Activated CD8-positive, alpha-beta memory T cell treated with anti-CD3 and anti-CD28 coated beads for 36 hours (primary cell): ENCODE measurements around the gene NCAN. TPM values are rescaled to one million over a fixed set of nuclear protein-coding genes. Genes with fewer than 3 reads are reported as not detected.
"Not testable (repeated sequence)": the region's sequence is repeated elsewhere in the genome, so short reads cannot be mapped to it uniquely, and the experiment has no call there.

Experiments
- CTCF ChIA-PET: fragments of 350-600 bp; sonication (Branson Sonifier 250); formaldehyde crosslinking; loops from one replicate; lab custom pipeline; 2021; ENCODE audit warnings: antibody characterized with exemption; lab: Charles Lee
- POLR2A ChIA-PET: fragments of 350-600 bp; sonication (Branson Sonifier 250); formaldehyde crosslinking; loops from one replicate; lab custom pipeline; 2021; ENCODE audit warnings: antibody characterized with exemption; lab: Charles Lee
- total RNA-seq, 2 experiments: library from RNA; stranded (reverse); gene quantifications; one replicate each; pipeline ENCODE4 v1.2.3, GENCODE V29; 2021

Gene NCAN
- total RNA-seq, result not detected

DNA sequence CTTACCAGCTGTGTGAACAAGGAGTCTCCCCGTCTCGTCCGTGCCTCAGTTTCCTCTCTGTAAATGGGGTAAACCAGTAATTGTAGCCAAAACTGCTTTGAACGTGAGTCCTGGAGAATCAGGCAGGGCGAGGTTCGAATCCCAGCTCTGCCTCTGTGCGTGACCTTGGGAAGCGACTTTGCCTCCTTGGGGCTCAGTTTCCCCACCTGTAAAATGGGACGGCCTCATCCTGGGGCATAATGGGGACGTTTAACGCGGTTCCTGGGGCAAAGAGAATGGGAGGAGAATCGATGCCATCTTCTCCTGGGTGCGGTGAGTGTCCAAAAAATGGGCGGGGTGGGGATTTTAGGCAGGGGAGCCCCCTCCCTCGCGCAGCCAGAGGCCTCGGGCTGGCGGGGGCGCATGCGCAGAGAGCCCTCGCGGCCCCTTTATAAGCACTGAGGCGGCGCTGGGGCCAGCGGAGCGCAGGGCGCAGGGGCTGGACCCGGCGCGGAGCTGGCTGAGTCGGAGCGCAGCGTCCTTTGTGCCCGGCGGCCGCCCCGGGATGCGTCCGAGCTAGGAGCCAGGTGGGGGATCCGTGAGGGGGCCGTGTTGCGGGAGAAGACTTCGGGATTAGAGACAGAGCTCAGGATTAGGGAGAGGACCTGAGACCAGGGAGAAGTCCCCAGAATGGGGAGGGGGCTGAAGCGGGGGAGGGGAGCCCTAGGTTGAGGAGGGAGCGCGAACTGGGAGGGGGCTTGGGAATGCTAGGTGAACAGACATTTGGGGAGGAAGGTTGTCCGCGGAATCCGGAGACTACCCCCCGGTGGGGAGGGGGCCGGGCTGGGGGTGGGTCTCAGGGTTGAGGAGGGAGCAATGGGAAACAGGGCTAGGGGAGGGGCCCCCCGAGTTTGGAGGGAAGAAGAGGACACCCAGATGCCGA lies at the start of gene NCAN:
TSS of gene NCAN (plus strand) at position 460 of the 922 bp plus-strand sequence. CDS start 4,996 bp downstream, outside the sequence.
- CTCF ChIA-PET, result no interaction called here
- POLR2A ChIA-PET, result no interaction called here

DNA sequence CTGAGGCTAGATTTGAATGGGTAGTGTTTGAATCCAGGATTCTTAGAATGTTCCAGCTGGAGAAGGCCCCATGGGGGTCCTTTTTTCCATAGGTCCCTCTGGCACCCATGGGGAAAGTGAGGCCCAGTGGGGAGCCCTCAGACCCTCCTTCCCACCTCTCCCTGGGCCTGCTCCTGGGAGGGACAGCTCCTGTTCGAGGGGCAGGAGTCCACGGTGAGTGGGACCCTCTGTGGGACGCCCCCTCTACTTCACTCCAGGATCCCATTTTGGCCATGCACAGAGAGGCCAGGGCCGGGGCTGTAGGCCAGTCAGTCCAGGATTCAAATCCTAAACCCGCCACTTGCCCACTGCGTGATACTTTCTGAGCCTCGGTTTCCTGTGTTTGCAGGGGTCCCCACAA lies 49.3 kb upstream of the NCAN start:
- CTCF ChIA-PET, result no interaction called here
- POLR2A ChIA-PET, result no interaction called here

DNA sequence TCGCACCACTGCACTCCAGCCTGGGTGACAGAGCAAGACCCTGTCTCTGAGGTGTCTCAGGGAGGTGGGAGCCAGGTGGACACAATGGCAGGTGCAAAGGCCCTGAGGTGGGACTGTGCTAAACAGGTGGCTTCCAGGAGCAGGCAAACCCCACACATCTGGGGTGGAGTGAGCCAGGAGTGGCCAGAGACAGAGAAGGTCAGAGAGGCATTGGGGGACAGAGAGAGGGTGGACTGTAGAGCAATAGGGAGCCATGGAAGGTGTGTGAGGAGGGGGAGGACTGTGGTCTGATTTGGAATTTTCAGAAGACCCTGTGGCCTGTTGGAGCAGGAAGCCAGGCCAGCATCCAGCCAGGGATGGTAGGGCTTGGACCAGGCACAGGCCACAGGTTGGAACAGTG lies 46.4 kb upstream of the NCAN start:
- POLR2A ChIA-PET, result no interaction called here
- CTCF ChIA-PET, result interaction anchor here (2.2 kb wide), 1 partner anchor 9 kb away, joined by 8 read pairs; no protein-coding TSS in a partner anchor

DNA sequence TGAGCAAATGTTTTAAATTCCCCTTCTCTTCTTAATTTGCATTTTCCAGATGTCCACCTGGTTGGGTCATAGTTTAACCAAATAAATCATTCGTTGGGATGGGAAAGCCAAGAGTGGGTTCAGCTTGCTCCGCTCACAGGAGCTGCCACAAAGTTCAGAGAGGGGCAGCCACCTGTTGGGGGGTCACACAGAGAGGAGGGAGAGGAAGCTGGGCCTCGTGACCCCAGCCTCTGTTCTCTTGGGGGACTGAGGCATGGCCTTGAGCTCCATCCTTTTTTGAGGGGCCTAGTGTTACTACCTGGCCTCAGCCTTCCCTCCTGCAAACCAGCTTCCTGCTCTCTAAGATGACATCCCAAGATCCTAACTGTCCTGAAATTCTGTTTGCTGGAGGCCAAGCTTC lies 44.1 kb upstream of the NCAN start:
- CTCF ChIA-PET, result no interaction called here
- POLR2A ChIA-PET, result no interaction called here

DNA sequence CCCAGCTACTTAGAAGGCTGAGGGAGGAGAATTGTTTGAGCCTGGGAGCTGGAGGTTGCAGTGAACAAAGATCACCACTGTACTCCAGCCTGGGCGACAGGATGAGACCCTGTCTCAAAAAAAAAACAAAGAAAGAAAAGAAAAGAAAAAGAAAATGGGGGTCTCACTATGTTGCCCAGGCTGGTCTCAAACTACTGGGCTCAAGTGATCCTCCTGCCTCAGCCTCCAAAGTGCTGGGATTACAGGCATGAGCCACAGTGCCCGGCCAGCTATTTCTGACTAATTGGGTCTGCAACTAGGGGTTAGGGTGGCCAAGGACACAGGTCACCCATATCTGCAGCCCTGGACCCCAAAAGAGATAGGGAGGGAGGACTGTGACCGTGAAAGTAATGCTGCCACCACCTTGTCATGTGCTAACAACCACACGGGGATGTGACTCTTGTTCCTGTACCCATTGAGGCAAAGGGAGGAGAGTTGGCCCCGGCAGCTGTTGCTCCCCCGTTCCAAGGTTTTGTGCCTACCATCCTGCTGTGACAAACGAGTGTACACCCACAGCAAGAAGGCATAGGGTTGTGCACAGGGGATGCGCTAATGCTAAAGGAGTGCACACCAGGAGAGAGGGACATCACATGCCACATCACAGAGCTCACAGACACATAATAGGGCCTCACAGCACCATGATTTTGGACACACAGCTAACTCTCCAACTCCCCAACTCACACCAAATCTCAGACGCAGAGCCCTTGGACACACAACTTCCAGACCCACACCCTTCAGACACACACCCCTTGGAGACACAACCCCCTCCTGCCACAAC lies 42.3 kb upstream of the NCAN start:
- ChIA-PET CTCF (interaction anchor here (0.7 to 1.8 kb wide), 3 partner anchors 16 to 23 kb away, joined by 3 to 5 read pairs (median 3); no protein-coding TSS in a partner anchor), POLR2A (no interaction called here)

DNA sequence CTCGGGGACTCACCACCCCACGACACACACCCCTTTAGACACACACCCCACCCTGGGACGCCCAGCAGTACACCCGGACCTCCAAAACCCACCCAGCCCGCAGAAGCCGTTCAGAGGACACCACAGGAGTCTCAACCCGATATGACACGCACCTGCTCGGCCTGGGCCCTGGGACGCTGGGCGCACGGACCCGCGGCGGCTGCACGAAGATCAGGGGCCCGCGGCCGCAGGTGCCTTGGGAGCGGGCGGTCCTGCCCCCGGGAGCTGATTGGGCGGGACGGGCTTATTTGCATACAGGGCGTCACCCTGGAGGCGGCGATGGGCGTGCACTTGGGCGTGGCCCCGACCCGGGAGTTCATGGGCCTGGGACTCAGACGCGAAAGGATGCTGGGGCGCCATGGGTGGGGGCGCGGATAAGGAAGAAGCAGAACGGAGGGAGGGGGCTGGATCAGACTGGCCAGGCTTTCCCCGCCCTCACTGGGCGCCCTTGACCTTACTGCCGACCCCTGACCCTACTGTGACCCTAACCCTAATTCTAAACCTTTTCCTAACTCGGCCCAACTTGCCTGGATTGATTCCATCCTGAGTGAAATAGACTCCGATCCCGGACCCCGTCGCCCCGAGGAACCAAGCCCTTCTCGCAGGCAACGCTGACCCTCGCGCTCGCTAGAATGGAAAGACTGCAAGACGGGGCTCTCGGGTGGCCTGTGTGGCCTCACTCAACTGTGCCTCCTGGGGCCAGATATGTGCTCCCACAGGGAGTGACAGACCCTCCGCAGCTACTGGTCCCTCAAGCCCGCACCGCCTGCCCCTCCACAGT lies 41.5 kb upstream of the NCAN start, which contains the start of gene MEF2B:
TSS of gene MEF2B (minus strand) at position 211 of the 820 bp plus-strand sequence. CDS start 19,528 bp downstream, outside the sequence.
- POLR2A ChIA-PET, result no interaction called here
- CTCF ChIA-PET, result interaction anchor here (0.6 to 1.8 kb wide), 3 partner anchors 14 to 33 kb away, joined by 4 to 5 read pairs (median 4); partner anchors contain the start of gene NR2C2AP

DNA sequence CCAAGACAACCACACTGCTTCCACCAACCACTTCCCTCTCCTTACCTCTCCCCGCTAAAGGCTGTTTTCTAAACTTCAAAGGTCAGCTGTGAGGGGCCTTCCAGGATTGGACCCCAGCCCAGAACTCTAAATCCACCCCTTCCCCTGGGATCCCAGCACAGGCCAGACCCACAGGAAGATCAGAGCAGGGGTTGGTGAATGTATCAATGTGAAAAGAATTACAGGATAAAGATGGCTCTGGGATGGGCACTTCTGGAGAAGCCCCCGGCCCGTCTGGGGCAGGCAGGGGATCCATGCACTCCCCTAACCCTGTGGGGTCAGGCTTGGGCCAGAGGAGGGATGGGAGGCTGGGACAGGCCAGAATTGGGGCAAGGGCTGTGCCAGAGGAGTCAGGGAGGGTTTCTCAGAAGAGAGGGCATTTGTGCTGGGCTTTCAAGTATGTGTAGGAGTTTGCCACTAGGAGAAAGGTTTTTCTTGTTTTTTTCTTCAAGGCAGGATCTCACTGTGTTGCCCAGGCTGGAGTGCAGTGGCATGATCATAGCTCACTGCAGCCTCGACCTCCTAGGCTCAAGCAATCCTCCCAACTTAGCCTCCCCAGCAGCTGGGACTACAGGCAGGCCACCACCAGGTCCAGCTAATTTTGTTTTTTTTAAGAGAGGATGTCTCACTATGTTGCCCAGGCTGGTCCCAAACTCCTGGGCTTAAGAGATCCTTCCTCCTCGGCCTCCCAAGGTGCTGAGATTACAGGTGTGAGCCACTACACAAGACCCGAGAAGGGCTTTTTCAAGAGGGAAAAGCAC lies 40.7 kb upstream of the NCAN start:
- ChIA-PET CTCF (interaction anchor here (0.8 to 1.8 kb wide), 2 partner anchors 14 to 23 kb away, joined by 4 to 5 read pairs; no protein-coding TSS in a partner anchor), POLR2A (no interaction called here)

DNA sequence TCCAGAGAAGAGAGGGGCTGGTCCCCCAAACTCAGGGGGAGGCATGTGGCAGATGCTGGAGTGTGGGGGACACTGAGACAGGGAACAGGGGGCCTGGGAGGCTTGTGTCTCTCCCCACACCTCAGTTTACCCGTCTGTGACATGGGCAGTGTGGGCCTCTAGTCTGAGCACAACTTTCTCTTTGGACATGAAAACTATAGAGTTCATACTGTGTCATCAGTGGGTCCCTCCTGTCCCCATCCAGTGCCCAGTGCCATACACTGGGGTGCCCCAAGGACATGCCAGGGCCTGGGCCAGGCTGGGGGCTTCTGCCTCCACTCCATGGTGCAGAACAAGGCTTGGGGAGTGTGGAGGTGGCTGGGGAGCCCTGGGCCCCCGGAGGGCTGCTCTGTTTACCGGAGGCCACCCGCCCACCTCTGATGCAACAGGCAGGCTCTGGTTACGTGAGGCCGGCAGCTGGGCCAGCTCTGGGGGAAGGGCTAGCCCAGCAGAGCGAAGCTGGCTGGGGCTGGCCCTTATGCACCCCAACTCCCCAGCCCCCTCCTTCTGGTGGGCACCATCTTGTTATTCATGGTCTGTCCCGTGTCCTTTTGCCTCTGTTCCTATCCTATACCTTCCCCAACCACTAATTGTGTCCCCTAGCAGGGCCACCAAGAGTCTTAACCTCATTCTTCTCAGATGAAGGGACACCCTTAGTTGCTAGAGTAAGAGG lies 39.8 kb upstream of the NCAN start:
- POLR2A ChIA-PET, result no interaction called here

DNA sequence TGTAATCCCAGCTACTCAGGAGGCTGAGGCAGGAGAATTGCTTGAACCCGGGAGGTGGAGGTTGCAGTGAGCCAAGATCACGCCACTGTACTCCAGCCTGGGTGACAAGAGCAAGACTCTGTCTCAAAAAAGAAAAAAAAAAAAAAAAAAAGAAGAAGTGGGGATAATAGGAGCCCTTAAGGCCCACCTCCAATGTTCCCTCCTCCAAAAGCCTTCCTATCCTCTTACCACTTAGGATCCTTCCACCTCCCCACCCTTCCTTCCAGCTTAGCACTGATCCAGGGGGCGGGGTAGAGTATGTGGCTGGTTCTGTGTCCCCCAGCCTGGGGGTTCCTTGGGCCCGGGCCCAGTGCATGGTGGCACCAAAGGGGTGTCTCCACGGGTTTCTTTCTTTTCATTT lies 38.5 kb upstream of the NCAN start:
- POLR2A ChIA-PET, result not testable (repeated sequence)
- CTCF ChIA-PET, result interaction anchor here (0.6 to 0.7 kb wide), 3 partner anchors 9 to 661 kb away, joined by 3 to 4 read pairs (median 4); no protein-coding TSS in a partner anchor

More for the DNA sequence above, 39.8 kb upstream of the NCAN start:
- CTCF ChIA-PET, result no interaction called here

DNA sequence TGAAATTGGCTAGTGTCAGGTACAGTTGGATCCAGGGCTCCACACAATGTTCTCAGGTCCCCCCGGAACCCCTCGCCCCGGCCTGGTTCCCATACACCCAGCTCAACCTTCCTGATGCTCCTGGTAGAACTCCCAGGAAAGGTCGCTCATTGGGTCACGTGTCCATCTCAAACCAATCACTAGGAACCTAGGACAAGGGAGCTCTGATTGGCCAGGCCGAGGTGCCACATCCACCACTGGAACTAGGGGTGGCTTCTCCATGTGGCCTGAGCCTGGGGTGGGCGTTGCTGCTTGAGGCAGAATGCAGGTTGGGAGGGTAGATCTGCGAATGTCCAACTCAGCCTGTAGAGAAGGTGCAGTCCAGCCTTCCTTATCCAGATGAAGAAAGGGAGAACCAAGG lies 34.8 kb upstream of the NCAN start:
- POLR2A ChIA-PET, result interaction anchor here (0.6 kb wide), 1 partner anchor 140 kb away, joined by 5 read pairs; no protein-coding TSS in a partner anchor

DNA sequence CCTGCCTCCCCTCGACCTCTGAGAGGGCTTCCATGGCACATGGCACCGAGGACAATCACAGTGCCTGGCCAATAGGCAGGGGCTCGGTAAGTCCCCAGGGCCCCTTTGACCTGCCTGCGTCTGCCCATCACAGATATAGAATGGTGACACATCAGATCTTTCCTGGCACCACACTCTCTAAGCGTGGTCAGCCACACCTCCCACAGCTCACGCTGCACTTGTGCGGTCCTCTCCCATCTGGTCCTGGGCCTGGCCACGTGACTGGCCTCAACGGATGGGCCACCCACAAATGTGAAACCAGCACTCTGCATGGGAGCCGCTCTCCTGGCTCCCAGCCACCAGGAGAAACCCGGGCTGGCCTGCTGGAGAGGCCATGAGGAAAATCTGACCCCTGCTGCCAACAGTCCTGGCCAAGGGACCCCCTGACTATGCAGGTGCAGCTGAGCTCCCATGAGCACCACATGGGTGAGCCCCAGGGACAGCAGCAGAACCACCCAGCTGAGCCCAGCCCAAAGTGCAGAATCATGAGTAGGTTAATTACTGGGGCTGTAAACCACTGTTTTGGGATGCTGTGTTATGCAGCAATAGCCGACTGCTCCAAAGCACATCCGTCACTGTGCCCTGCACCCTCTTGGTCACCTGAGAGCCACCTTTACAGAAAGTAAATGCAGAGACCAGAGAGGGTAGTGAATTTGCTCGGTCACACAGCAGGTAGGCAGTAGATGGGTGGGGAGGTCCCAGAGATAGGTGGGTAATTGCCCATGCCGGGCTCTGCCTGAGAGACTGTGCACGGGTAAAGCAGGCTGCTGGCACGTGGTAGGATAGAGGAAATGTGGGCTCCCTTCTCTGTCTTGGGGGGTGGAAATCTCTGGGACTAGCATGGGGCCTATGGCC lies 32.0 kb upstream of the NCAN start:
- CTCF ChIA-PET, result no interaction called here
- POLR2A ChIA-PET, result no interaction called here

More for the DNA sequence above, 34.8 kb upstream of the NCAN start:
- CTCF ChIA-PET, result interaction anchor here (0.7 to 1.5 kb wide), 2 partner anchors 15 to 26 kb away, joined by 3 to 4 read pairs; partner anchors contain the start of genes BORCS8, NR2C2AP and RFXANK

DNA sequence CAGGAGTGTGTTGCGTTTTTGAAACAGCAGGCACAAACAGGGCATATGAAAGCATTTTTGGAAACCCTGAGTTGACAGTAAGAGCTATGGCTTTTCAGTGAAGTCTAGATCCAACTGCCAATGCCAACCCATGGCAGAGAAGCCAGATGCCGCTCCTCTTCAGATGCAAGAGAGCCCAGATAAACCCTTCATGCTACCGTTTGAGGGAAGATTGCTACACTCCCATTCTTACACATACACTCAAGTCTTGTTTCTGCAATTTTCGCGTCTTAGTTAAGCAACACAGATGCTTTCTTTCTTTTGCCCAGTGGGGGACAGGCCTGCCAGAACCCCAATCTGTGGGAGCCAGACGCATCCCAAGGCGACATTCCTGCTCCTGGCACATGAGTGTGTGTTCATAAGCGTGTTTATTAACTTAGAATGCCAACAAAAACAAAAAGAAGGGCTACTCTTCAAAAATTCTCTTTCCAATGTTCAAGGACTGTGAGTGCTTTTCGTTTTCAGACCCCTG lies 30.2 kb upstream of the NCAN start:
- ChIA-PET POLR2A (no interaction called here), CTCF (no interaction called here)

DNA sequence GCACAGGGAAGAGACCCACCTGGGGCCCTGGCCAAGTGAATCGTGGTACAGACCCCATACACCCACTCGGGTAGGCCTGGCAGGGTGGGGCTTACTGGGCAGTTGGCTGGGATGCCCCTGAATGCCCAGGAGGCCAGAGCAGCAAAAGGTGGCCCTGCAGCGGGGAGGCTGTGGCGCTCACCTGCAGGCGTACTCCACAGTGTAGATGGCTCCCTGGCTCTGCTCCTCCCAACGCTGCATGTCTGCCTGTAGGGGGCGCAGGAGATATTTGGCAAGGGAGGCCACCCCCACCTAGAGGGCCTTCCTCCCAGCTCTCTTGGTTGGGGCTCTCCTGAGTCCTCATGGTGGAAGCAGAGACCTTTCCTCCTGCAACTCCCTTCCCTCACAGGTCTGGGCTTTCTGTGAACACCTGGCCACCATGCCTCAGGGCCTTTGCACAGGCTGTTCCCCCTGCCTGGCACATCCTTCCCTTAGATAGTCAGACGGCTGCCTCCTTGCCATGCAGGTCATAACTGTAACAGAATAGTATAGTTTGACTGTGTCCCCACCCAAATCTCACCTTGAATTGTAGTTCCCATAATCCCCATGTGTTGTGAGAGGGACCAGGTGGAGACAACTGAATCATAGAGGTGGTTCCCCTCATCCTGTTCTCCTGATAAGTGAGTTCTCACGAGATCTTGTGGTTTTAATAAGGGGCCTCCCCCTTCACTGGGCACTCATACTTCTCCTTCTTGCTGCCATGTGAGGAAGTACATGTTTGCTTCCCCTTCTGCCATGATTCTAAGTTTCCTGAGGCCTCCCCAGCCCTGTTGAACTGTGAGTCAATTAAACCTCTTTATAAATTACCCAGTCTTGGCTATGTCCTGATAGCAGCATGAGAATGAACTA lies 25.7 kb upstream of the NCAN start:
- CTCF ChIA-PET, result interaction anchor here (0.6 to 1.9 kb wide), 6 partner anchors 9 to 264 kb away, joined by 3 to 7 read pairs (median 4); partner anchors contain the start of gene NR2C2AP
- POLR2A ChIA-PET, result no interaction called here

DNA sequence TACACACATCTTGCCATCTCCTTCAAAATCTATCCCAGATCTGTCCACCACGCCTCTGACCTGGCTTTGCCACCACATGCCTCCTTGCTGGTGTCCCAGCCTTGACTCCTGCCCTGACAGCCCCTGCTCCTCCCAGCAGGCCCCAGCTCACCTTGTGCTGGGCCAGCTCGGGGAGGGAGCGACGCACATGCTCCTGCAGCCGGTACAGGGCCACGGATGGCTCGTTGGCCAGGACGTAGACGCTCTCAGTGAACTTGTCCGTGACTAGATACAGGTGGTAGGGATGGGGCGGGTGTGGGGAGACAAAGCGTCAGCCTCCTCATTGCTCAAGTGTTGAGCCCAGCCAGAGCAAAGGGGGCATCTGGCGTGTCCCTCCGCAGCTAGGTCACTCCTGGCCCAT lies 25.0 kb upstream of the NCAN start:
- ChIA-PET CTCF (no interaction called here), POLR2A (interaction anchor here (0.6 kb wide), 1 partner anchor 116 kb away, joined by 3 read pairs; no protein-coding TSS in a partner anchor)

DNA sequence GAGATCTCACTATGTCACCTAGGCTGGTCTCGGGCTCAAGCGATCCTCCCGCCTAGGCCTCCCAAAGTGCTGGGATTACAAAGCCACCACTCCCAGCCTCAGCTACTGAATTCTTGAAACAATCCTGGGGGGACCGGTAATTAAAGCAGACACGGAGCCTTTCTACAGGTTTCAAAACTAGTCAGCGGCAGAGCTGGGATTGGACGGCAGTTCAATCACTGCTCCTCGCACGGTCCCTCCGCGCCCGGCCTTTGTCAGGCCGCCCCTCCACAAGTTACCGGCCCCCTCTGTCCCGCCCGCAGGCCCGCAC lies 20.0 kb upstream of the NCAN start:
- ChIA-PET CTCF (interaction anchor here (0.5 to 1.5 kb wide), 5 partner anchors 12 to 34 kb away, joined by 3 to 4 read pairs (median 3); partner anchors contain the start of gene NR2C2AP), POLR2A (interaction anchor here (0.8 to 1.5 kb wide), 5 partner anchors 10 to 214 kb away, joined by 3 to 15 read pairs (median 3); partner anchors contain the start of genes GATAD2A and NR2C2AP)
